SIG-M5 treated with dmso at 0.1 percent for 504 hours (cell line): ENCODE data around the gene SLC16A5.

Experiments
- DNase-seq: peaks from one replicate; lab custom pipeline; 2025; ENCODE audit not compliant: unreplicated experiment; lab: John Stamatoyannopoulos, UW

SLC16A5 gene

GRCh38 chr17:75084039-75084660 lies 3.6 kb upstream of the SLC16A5 start:
- DNase-seq, result no peak

GRCh38 chr17:75086496-75087181 lies 1.1 kb upstream of the SLC16A5 start:
- DNase-seq, result no peak

GRCh38 chr17:75087182-75087557 lies 584 bp upstream of the SLC16A5 start:
- no peak for DNase-seq

GRCh38 chr17:75088465-75089417 lies 987 bp downstream of the SLC16A5 start:
- peak; percentile 51 for DNase-seq

GRCh38 chr17:75090871-75091854 lies 3.4 kb downstream of the SLC16A5 start:
- no peak for DNase-seq

GRCh38 chr17:75091855-75092327 lies 4.1 kb downstream of the SLC16A5 start:
- DNase-seq, result no peak

- DNase-seq, result no peak
Measured at GRCh38 chr17:75093548-75094158, 5.9 kb downstream of the SLC16A5 start.

GRCh38 chr17:75094871-75095399 lies 7.2 kb downstream of the SLC16A5 start:
- no peak for DNase-seq

- peak; percentile 82 for DNase-seq
Measured at GRCh38 chr17:75096082-75096625, 8.4 kb downstream of the SLC16A5 start.

GRCh38 chr17:75097865-75098264 lies 10.1 kb downstream of the SLC16A5 start:
- no peak for DNase-seq

- no peak for DNase-seq
Measured at GRCh38 chr17:75098861-75099260, 11.1 kb downstream of the SLC16A5 start.

GRCh38 chr17:75099881-75100595 lies 12.3 kb downstream of the SLC16A5 start:
- DNase-seq, result no peak

GRCh38 chr17:75102385-75102821 lies 14.6 kb downstream of the SLC16A5 start:
- DNase-seq, result peak; percentile 58

GRCh38 chr17:75103601-75104554 lies 16.1 kb downstream of the SLC16A5 start:
- DNase-seq, result no peak

- DNase-seq, result peak; percentile 58
Measured at GRCh38 chr17:75105126-75106080, 17.6 kb downstream of the SLC16A5 start.

GRCh38 chr17:75108193-75108592 lies 20.4 kb downstream of the SLC16A5 start:
- no peak for DNase-seq

GRCh38 chr17:75109046-75109406 lies 21.3 kb downstream of the SLC16A5 start:
- no peak for DNase-seq
